Neural progenitor cell (in vitro differentiated cells): Measurements from ENCODE around the gene MSI2.

ENCODE experiments used
- EZH2 ChIP-seq: fragments of 200-600 bp; sonication (generic); IDR thresholded peaks from 2 replicates; pipeline ENCODE4 v1.6.1; 2017; ENCODE audit warnings: antibody characterized with exemption, mild to moderate bottlenecking, moderate library complexity
- EZH2phosphoT487 ChIP-seq: fragments of 200-600 bp; sonication (generic); IDR thresholded peaks from 2 replicates; pipeline ENCODE4 v1.6.1; 2017; ENCODE audit warnings: antibody characterized with exemption
- TF ChIP-seq, protein P1 (sequence below): fragments of 200-600 bp; sonication (generic); IDR thresholded peaks from 2 replicates; pipeline ENCODE4 v1.5.1; 2017; ENCODE audit warnings: antibody characterized with exemption, mild to moderate bottlenecking

DNA sequence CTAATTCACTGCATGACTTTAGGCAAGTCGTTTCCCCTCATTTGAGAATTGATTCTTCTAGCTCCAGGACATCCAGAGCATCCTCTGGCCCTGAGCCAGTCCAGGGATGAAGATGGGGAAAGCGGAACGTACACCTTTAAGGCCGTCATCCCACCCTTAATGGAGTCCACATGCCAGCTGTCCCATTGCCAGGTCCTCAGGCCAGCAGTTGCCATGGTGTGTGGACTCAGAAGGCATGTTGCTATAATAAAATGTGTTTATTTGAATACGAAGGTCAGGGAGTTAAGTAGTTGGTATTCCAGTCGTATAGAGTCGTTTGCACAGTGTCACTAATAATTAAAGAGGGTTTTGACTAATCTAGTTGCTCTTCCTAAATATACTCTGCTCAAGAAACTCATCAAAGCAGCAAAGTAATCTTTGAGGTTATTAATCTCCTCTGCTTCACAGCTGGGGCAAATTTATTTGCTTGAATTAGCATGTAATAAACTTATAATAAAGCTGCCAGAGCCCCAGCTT, 458.4 kb downstream of the MSI2 start:
- TF ChIP-seq EZH2phosphoT487 (no peak), EZH2 (no peak)
- TF ChIP-seq, protein P1, sequence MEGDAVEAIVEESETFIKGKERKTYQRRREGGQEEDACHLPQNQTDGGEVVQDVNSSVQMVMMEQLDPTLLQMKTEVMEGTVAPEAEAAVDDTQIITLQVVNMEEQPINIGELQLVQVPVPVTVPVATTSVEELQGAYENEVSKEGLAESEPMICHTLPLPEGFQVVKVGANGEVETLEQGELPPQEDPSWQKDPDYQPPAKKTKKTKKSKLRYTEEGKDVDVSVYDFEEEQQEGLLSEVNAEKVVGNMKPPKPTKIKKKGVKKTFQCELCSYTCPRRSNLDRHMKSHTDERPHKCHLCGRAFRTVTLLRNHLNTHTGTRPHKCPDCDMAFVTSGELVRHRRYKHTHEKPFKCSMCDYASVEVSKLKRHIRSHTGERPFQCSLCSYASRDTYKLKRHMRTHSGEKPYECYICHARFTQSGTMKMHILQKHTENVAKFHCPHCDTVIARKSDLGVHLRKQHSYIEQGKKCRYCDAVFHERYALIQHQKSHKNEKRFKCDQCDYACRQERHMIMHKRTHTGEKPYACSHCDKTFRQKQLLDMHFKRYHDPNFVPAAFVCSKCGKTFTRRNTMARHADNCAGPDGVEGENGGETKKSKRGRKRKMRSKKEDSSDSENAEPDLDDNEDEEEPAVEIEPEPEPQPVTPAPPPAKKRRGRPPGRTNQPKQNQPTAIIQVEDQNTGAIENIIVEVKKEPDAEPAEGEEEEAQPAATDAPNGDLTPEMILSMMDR: no peak
